Mesenchymal stem cell (in vitro differentiated cells and primary cell): Measurements from ENCODE around the gene ADK.
A peak's percentile ranks its signal among the peaks of the same experiment; 100 is the strongest.

Source experiments
- DNase-seq: peaks from one replicate; pipeline ENCODE4 v3.0.0-alpha.2; 2013
- H2AFZ ChIP-seq: one replicate; pipeline ENCODE4 v1.6.1; 2013; ENCODE audit warnings: low read depth, mild to moderate bottlenecking, control low read depth, inconsistent platforms, low read length, moderate library complexity
- H2AK5ac ChIP-seq: 2 replicates; pipeline ENCODE4 v1.6.1; 2013; ENCODE audit warnings: low read length, moderate library complexity, mild to moderate bottlenecking, inconsistent platforms; ENCODE audit not compliant: severe bottlenecking
- H2BK120ac ChIP-seq: one replicate; pipeline ENCODE4 v1.6.1; 2013; ENCODE audit warnings: low read depth, mild to moderate bottlenecking, inconsistent platforms, low read length, moderate library complexity
- H2BK12ac ChIP-seq, 2 experiments: one replicate each; pipeline ENCODE4 v1.6.1; 2013; ENCODE audit warnings: inconsistent platforms in 2 of 2, low read length in 2 of 2, mild to moderate bottlenecking in 2 of 2, moderate library complexity in 2 of 2, control low read depth in 1 of 2
- H2BK15ac ChIP-seq: one replicate; pipeline ENCODE4 v1.6.1; 2013; ENCODE audit warnings: mild to moderate bottlenecking, low read depth, inconsistent platforms; ENCODE audit not compliant: poor library complexity, severe bottlenecking
- H2BK5ac ChIP-seq: 2 replicates; pipeline ENCODE4 v1.6.1; 2013; ENCODE audit warnings: low read depth, mild to moderate bottlenecking, low read length, control low read depth, inconsistent platforms; ENCODE audit not compliant: poor library complexity, severe bottlenecking
- H3K14ac ChIP-seq, 2 experiments: one replicate each; pipeline ENCODE4 v1.6.1; 2013; ENCODE audit warnings: inconsistent platforms in 2 of 2, low read length in 2 of 2, control low read depth in 1 of 2, mild to moderate bottlenecking in 1 of 2, moderate library complexity in 1 of 2
- H3K18ac ChIP-seq, 2 experiments: one replicate each; pipeline ENCODE4 v1.6.1; 2013; ENCODE audit warnings: inconsistent platforms in 2 of 2, low read length in 2 of 2, control low read depth in 1 of 2, low read depth in 1 of 2, mild to moderate bottlenecking in 1 of 2
- H3K23ac ChIP-seq, 2 experiments: one replicate each; pipeline ENCODE4 v1.6.1; 2013; ENCODE audit warnings: inconsistent platforms in 2 of 2, low read length in 2 of 2, mild to moderate bottlenecking in 2 of 2, moderate library complexity in 2 of 2, control low read depth in 1 of 2
- H3K27ac ChIP-seq: 2 replicates; pipeline ENCODE4 v1.5.1; 2013; ENCODE audit warnings: mild to moderate bottlenecking, moderate library complexity, low read length, control low read depth, inconsistent platforms; ENCODE audit not compliant: poor library complexity, severe bottlenecking
- H3K27me3 ChIP-seq, 2 experiments: 2 replicates each; pipeline versions ENCODE4 v1.6.1 to v1.7.0; 2013; ENCODE audit warnings: low read length in 2 of 2, mild to moderate bottlenecking in 2 of 2, moderate library complexity in 2 of 2, control low read depth in 1 of 2, inconsistent platforms in 1 of 2; ENCODE audit not compliant: control insufficient read depth in 1 of 2, insufficient read depth in 1 of 2
- H3K36me3 ChIP-seq, 2 experiments: 2 replicates each; pipeline versions ENCODE4 v1.6.1 to v1.7.0; 2013; ENCODE audit warnings: low read length in 2 of 2, control low read depth in 1 of 2, inconsistent platforms in 1 of 2, low read depth in 1 of 2, mild to moderate bottlenecking in 1 of 2; ENCODE audit not compliant: insufficient read depth in 2 of 2, control insufficient read depth in 1 of 2
- H3K4ac ChIP-seq, 2 experiments: one replicate each; pipeline ENCODE4 v1.6.1; 2013; ENCODE audit warnings: inconsistent platforms in 2 of 2, low read length in 2 of 2, mild to moderate bottlenecking in 2 of 2, moderate library complexity in 2 of 2, control low read depth in 1 of 2, low read depth in 1 of 2
- H3K4me1 ChIP-seq: 2 replicates; pipeline ENCODE4 v1.6.1; 2013; ENCODE audit warnings: low read depth, low read length, control low read depth; ENCODE audit not compliant: control insufficient read depth, insufficient read depth
- H3K4me2 ChIP-seq: 2 replicates; pipeline ENCODE4 v1.6.1; 2013; ENCODE audit warnings: low read length, mild to moderate bottlenecking, inconsistent platforms; ENCODE audit not compliant: poor library complexity, severe bottlenecking
- H3K4me3 ChIP-seq, 2 experiments: 2 replicates each; pipeline versions ENCODE4 v1.5.1 to v1.7.0; 2013; ENCODE audit warnings: low read length in 2 of 2, mild to moderate bottlenecking in 2 of 2, control low read depth in 1 of 2, low read depth in 1 of 2; ENCODE audit not compliant: insufficient read depth in 1 of 2
- H3K79me1 ChIP-seq: replicated peaks from 2 replicates; pipeline ENCODE4 v1.6.1; 2013; ENCODE audit warnings: mild to moderate bottlenecking, control low read depth, low read length, inconsistent platforms; ENCODE audit not compliant: poor library complexity, severe bottlenecking
- H3K9ac ChIP-seq: 2 replicates; pipeline ENCODE4 v1.7.0; 2013; ENCODE audit warnings: mild to moderate bottlenecking, low read length, moderate library complexity
- H3K9me3 ChIP-seq: 2 replicates; pipeline ENCODE4 v1.7.0; 2013; ENCODE audit warnings: mild to moderate bottlenecking, low read length; ENCODE audit not compliant: control insufficient read depth
- H4K8ac ChIP-seq: one replicate; pipeline ENCODE4 v1.6.1; 2013; ENCODE audit warnings: inconsistent platforms, mild to moderate bottlenecking, low read length, moderate library complexity
- H4K91ac ChIP-seq: one replicate; pipeline ENCODE4 v1.6.1; 2013; ENCODE audit warnings: mild to moderate bottlenecking, low read length, inconsistent platforms
- WGBS: methylation state at CpG from one replicate; pipeline ENCODE4 v1.1.7; 2013; ENCODE audit warnings: mixed read lengths; 5-methylcytosine and 5-hydroxymethylcytosine counted together

The ADK gene

GRCh38 chr10:74156919-74157289 is 5.9 kb downstream of the ADK start:
- WGBS, result no CpG with 5 or more reads among the region's 2 CpGs
- Histone ChIP-seq H2BK12ac (no peak overlapping the region), H3K27me3 (no peaks in the 10 kb centered on the region), H3K4me3 (no peak overlapping the region), H4K8ac (no peak overlapping the region), H3K4me2 (no peak overlapping the region), H4K91ac (no peak overlapping the region), H2AK5ac (peak overlapping the region; percentile 16), H3K23ac (no peak overlapping the region), H3K9me3 (no peaks in the 10 kb centered on the region), H3K27ac (no peak overlapping the region), H3K36me3 (no peaks in the 10 kb centered on the region), H2BK120ac (no peak overlapping the region), H3K14ac (no peak overlapping the region), H3K9ac (no peak overlapping the region), H3K4me1 (no peaks in the 10 kb centered on the region), H2BK5ac (no peak overlapping the region), H2BK15ac (no peak overlapping the region), H3K4ac (no peak overlapping the region), H2AFZ (no peak overlapping the region), H3K18ac (no peak overlapping the region), H3K79me1 (peaks cover 24% of the 10 kb centered on the region)
- peak; percentile 50 for DNase-seq

DNA sequence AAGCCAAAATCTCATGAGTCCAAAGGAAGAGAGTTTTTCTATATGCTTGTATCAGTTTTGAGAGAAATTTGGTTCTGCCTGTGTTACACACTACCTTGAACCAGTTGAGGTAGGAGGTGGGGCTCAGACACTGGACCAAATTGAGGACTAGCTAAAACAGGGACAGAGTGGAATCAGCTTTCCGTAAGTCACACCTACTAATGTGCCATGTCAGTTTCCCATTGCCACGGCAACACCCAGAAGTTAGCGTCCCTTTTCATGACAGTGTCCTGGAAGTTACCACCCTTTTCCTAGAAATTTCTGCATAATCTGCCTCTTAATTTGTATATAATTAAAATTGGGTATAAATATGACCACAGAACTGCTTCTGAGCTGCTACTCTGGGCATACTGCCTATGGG is 9.0 kb downstream of the ADK start:
- H3K9ac ChIP-seq, result no peak overlapping the region
- H2AK5ac ChIP-seq, result no peak overlapping the region
- WGBS, result 100% methylated on average over 1 of the region's 3 CpGs

GRCh38 chr10:74163319-74164068 is 12.5 kb downstream of the ADK start:
- no peaks in the 10 kb centered on the region for H3K27me3 ChIP-seq
- H3K4me2 ChIP-seq, result no peak overlapping the region
- no peak overlapping the region for H4K91ac ChIP-seq
- no peak overlapping the region for H2BK12ac ChIP-seq
- no peak overlapping the region for H2BK5ac ChIP-seq
- H3K18ac ChIP-seq, result no peak overlapping the region
- H3K4me3 ChIP-seq, result no peak overlapping the region
- H2BK15ac ChIP-seq, result no peak overlapping the region
- peaks cover 13% of the 10 kb centered on the region for H3K79me1 ChIP-seq
- no peak overlapping the region for H2BK120ac ChIP-seq
- peaks cover 2% of the 10 kb centered on the region for H3K4me1 ChIP-seq
- H3K4ac ChIP-seq, result no peak overlapping the region
- no peak overlapping the region for H3K23ac ChIP-seq
- no peak overlapping the region for H3K14ac ChIP-seq
- H2AFZ ChIP-seq, result no peak overlapping the region
- 100% methylated on average over 1 of the region's 3 CpGs for WGBS
- no peak overlapping the region for H3K27ac ChIP-seq
- no peaks in the 10 kb centered on the region for H3K9me3 ChIP-seq
- no peak overlapping the region for H3K9ac ChIP-seq
- no peaks in the 10 kb centered on the region for H3K36me3 ChIP-seq
- H4K8ac ChIP-seq, result no peak overlapping the region
- DNase-seq, result no peak
- H2AK5ac ChIP-seq, result no peak overlapping the region

More for the DNA sequence above, 9.0 kb downstream of the ADK start:
- H3K18ac ChIP-seq, result no peak overlapping the region
- no peak overlapping the region for H2BK15ac ChIP-seq
- no peaks in the 10 kb centered on the region for H3K9me3 ChIP-seq
- H4K8ac ChIP-seq, result no peak overlapping the region
- no peak overlapping the region for H2AFZ ChIP-seq
- no peak overlapping the region for H3K23ac ChIP-seq
- no peak overlapping the region for H3K4me3 ChIP-seq
- H3K36me3 ChIP-seq, result no peaks in the 10 kb centered on the region
- H3K4me1 ChIP-seq, result no peaks in the 10 kb centered on the region
- H3K4ac ChIP-seq, result no peak overlapping the region
- H4K91ac ChIP-seq, result no peak overlapping the region
- H3K79me1 ChIP-seq, result peaks cover 19% of the 10 kb centered on the region
- H2BK120ac ChIP-seq, result no peak overlapping the region
- no peak overlapping the region for H2BK5ac ChIP-seq
- no peak overlapping the region for H3K14ac ChIP-seq
- no peak overlapping the region for H3K27ac ChIP-seq
- no peak for DNase-seq
- H3K4me2 ChIP-seq, result no peak overlapping the region
- no peak overlapping the region for H2BK12ac ChIP-seq
- no peaks in the 10 kb centered on the region for H3K27me3 ChIP-seq

GRCh38 chr10:74164716-74165529 is 13.9 kb downstream of the ADK start:
- H2BK5ac ChIP-seq, result no peak overlapping the region
- no peak overlapping the region for H3K4ac ChIP-seq
- no peak overlapping the region for H2AK5ac ChIP-seq
- DNase-seq, result peak; percentile 30
- H3K4me3 ChIP-seq, result no peak overlapping the region
- WGBS, result 59% methylated on average over 3 of the region's 6 CpGs
- no peak overlapping the region for H2BK120ac ChIP-seq
- no peak overlapping the region for H4K8ac ChIP-seq
- H3K18ac ChIP-seq, result no peak overlapping the region
- no peak overlapping the region for H2AFZ ChIP-seq
- peaks cover 17% of the 10 kb centered on the region for H3K79me1 ChIP-seq
- H3K9ac ChIP-seq, result no peak overlapping the region
- H2BK15ac ChIP-seq, result no peak overlapping the region
- H3K9me3 ChIP-seq, result no peaks in the 10 kb centered on the region
- no peak overlapping the region for H3K23ac ChIP-seq
- peaks cover 2% of the 10 kb centered on the region for H3K4me1 ChIP-seq
- peak overlapping the region; percentile 0 for H3K27ac ChIP-seq
- H2BK12ac ChIP-seq, result no peak overlapping the region
- H4K91ac ChIP-seq, result no peak overlapping the region
- H3K27me3 ChIP-seq, result no peaks in the 10 kb centered on the region
- no peak overlapping the region for H3K14ac ChIP-seq
- no peak overlapping the region for H3K4me2 ChIP-seq
- H3K36me3 ChIP-seq, result no peaks in the 10 kb centered on the region
